HepG2 (cell line): ENCODE data around the gene CHPF. TPM values are rescaled to one million over a fixed set of nuclear protein-coding genes. Genes with fewer than 3 reads are reported as not detected.

Experiments used
- ATAC-seq: fragments of 200-7000 bp; cut with Tn5 transposase; 3 replicates; pipeline ENCODE4 v1.9.1; 2020; ENCODE audit warnings: mild to moderate bottlenecking, moderate library complexity
- BruUV-seq: library from RNA; stranded (reverse); fragments of 400-500 nt; replicated peaks from 2 replicates; lab custom pipeline; 2021; lab: Mats Ljungman, UMichigan
- CTCF ChIA-PET: fragments of 300-600 bp; formaldehyde crosslinking; extraction: SDS; loops from one replicate; lab custom pipeline; 2021; ENCODE audit warnings: low total read pairs, inconsistent platforms, low intra/inter-chr PET ratio; lab: Yijun Ruan, JAX
- POLR2A ChIA-PET: fragments of 350-600 bp; sonication (Branson Sonifier 250); formaldehyde crosslinking; loops from one replicate; lab custom pipeline; 2020; ENCODE audit warnings: antibody characterized with exemption, inconsistent platforms; lab: Yijun Ruan, JAX
- DNase-seq: peaks from one replicate; pipeline ENCODE4 v3.0.0-alpha.2; 2015; ENCODE audit warnings: low spot score
- FAIRE-seq: peaks from 3 replicates; lab custom pipeline; 2011; peaks lifted over from hg19 to GRCh38; lab: Jason Lieb, UNC
- H2AFZ ChIP-seq: one replicate; pipeline ENCODE4 v1.6.1; 2011; ENCODE audit warnings: low read length, inconsistent platforms
- H3K27ac ChIP-seq: fragments of 300-600 bp; 3 replicates; pipeline ENCODE4 v1.8.0; 2011; ENCODE audit warnings: mixed run types, mild to moderate bottlenecking, mixed read lengths, low read length, inconsistent platforms; ENCODE audit not compliant: insufficient read depth; ENCODE audit errors: extremely low read length
- H3K27me3 ChIP-seq, 2 experiments: fragments of 200-600 bp in 1 of 2; 2 replicates in 1 of 2; 3 replicates in 1 of 2; pipeline versions ENCODE4 v1.6.0 to v1.8.0; 2011; ENCODE audit warnings: low read length in 2 of 2, mild to moderate bottlenecking in 2 of 2, moderate library complexity in 2 of 2, inconsistent platforms in 1 of 2; ENCODE audit not compliant: insufficient read depth in 2 of 2, control insufficient read depth in 1 of 2
- H3K36me3 ChIP-seq, 2 experiments: fragments of 200-600 bp in 1 of 2; replicated peaks in 1 of 2; 2 replicates in 1 of 2; 3 replicates in 1 of 2; pipeline versions ENCODE4 v1.5.1 to v1.8.0; 2011; ENCODE audit warnings: low read length in 2 of 2, inconsistent platforms in 1 of 2; ENCODE audit not compliant: insufficient read depth in 2 of 2, control insufficient read depth in 1 of 2
- H3K4me1 ChIP-seq: 2 replicates; pipeline ENCODE4 v1.5.1; 2012; ENCODE audit warnings: low read length, inconsistent platforms; ENCODE audit not compliant: insufficient read depth
- H3K4me2 ChIP-seq: 2 replicates; pipeline ENCODE4 v1.6.0; 2011; ENCODE audit warnings: low read depth, low read length, inconsistent platforms
- H3K4me3 ChIP-seq, 3 experiments: fragments of 200-600 bp in 1 of 3; sonication (generic), shearing (Covaris generic) in 1 of 3; replicated peaks in 1 of 3; 2 replicates each; pipeline ENCODE4 v1.5.1; 2011 to 2016; ENCODE audit warnings: low read length in 3 of 3, inconsistent platforms in 2 of 3, low read depth in 2 of 3, mild to moderate bottlenecking in 2 of 3, control low read depth in 1 of 3, mixed read lengths in 1 of 3; ENCODE audit not compliant: insufficient read depth in 1 of 3
- H3K79me2 ChIP-seq: one replicate; pipeline ENCODE4 v1.6.1; 2011; ENCODE audit warnings: low read length, inconsistent platforms; ENCODE audit not compliant: insufficient read depth
- H3K9ac ChIP-seq: 2 replicates; pipeline ENCODE4 v1.6.0; 2011; ENCODE audit warnings: mild to moderate bottlenecking, low read depth, low read length, inconsistent platforms; ENCODE audit not compliant: insufficient read depth
- H3K9me3 ChIP-seq: 2 replicates; pipeline ENCODE4 v1.5.1; 2012; ENCODE audit warnings: mild to moderate bottlenecking, low read length
- H4K20me1 ChIP-seq: 2 replicates; pipeline ENCODE4 v1.6.0; 2011; ENCODE audit warnings: inconsistent platforms, mild to moderate bottlenecking, low read length, moderate library complexity; ENCODE audit not compliant: insufficient read depth
- DNMT1 ChIP-seq: sonication (generic); formaldehyde crosslinking; IDR thresholded peaks from 2 replicates; pipeline ENCODE4 v1.5.1; 2020; ENCODE audit warnings: mild to moderate bottlenecking, missing genetic modification reagents
- EZH2 ChIP-seq: conservative IDR thresholded peaks from 2 replicates; pipeline ENCODE4 v1.6.1; 2012; ENCODE audit warnings: mild to moderate bottlenecking, low read depth, low read length, moderate library complexity
- MAZ ChIP-seq, 2 experiments: sonication (generic) in 1 of 2; formaldehyde crosslinking in 1 of 2; IDR thresholded peaks; 2 replicates each; pipeline versions ENCODE4 v1.5.0 to v1.6.1; 2012 to 2020; ENCODE audit warnings: low read depth in 2 of 2, mild to moderate bottlenecking in 2 of 2, borderline replicate concordance in 1 of 2, improper control_type of control experiment in 1 of 2, low read length in 1 of 2, missing genetic modification reagents in 1 of 2, moderate library complexity in 1 of 2
- MEIS1 ChIP-seq: sonication (generic); formaldehyde crosslinking; IDR thresholded peaks from 2 replicates; pipeline ENCODE4 v1.9.0; 2021; ENCODE audit warnings: mild to moderate bottlenecking, missing genetic modification reagents, moderate library complexity, borderline replicate concordance
- SMC3 ChIP-seq: IDR thresholded peaks from 2 replicates; pipeline ENCODE4 v1.6.1; 2011; ENCODE audit warnings: low read length, improper control_type of control experiment
- SOX13 ChIP-seq, 3 experiments: fragments of 450-650 bp in 1 of 3; sonication (generic) in 1 of 3; formaldehyde crosslinking in 1 of 3; IDR thresholded peaks in 2 of 3; conservative IDR thresholded peaks in 1 of 3; 2 replicates each; pipeline versions ENCODE4 v1.5.0 to v1.6.1; 2016 to 2020; ENCODE audit warnings: antibody characterized with exemption in 1 of 3, mild to moderate bottlenecking in 1 of 3, missing compliant biosample characterization in 1 of 3, missing genetic modification reagents in 1 of 3, moderate library complexity in 1 of 3
- TRIM24 ChIP-seq: sonication (generic); formaldehyde crosslinking; IDR thresholded peaks from 2 replicates; pipeline ENCODE4 v1.8.0; 2022; ENCODE audit warnings: mild to moderate bottlenecking, missing genetic modification reagents
- ZFP90 ChIP-seq: sonication (generic); formaldehyde crosslinking; IDR thresholded peaks from 2 replicates; pipeline ENCODE4 v1.8.0; 2022; ENCODE audit warnings: missing genetic modification reagents, mild to moderate bottlenecking, inconsistent platforms, borderline replicate concordance
- ZNF282 ChIP-seq: fragments of 450-650 bp; IDR thresholded peaks from 2 replicates; pipeline ENCODE4 v1.6.1; 2018; ENCODE audit not compliant: partially characterized antibody
- ZNF574 ChIP-seq: sonication (generic); formaldehyde crosslinking; IDR thresholded peaks from 2 replicates; pipeline ENCODE4 v1.4.0; 2020; ENCODE audit warnings: missing genetic modification reagents
- ZNF609 ChIP-seq: sonication (generic); formaldehyde crosslinking; IDR thresholded peaks from 2 replicates; pipeline ENCODE4 v1.4.0; 2020; ENCODE audit warnings: mild to moderate bottlenecking, missing genetic modification reagents, borderline replicate concordance
- WGBS: methylation state at CpG from one replicate; pipeline ENCODE4 v1.1.6; 2017; ENCODE audit warnings: low lambda C conversion rate; 5-methylcytosine and 5-hydroxymethylcytosine counted together
- in situ Hi-C: cut with HindIII; loops from 2 replicates; pipeline ENCODE4 v1.10.0; 2017; ENCODE audit warnings: low pct_unique_long_range_greater_than_20kb; ENCODE audit not compliant: extremely low pct_ligation_motif_present
- intact Hi-C: fragments of 100-400 bp; cut with micrococcal nuclease; formaldehyde crosslinking; loops from one replicate; pipeline ENCODE4 v1.10.0; 2022; ENCODE audit not compliant: unreplicated experiment
- polyA plus RNA-seq, 8 experiments: library from polyadenylated mRNA; depleted of rRNA in 3 of 8; stranded (reverse) in 7 of 8; unstranded in 1 of 8; fragments of >200 nt; fragmentation: Illumina TruSeq in 4 of 8; extraction: Trizol in 4 of 8; gene quantifications; 2 replicates each; pipeline versions ENCODE4 v1.2.1 to v1.2.3, GENCODE V29; 2011 to 2016; ENCODE audit warnings: low read depth in 4 of 8, missing spikeins in 1 of 8, mixed read lengths in 1 of 8; ENCODE audit not compliant: insufficient read depth in 1 of 8
- total RNA-seq, 5 experiments: library from RNA; depleted of rRNA; stranded (reverse); fragments of >200 nt; fragmentation: Illumina TruSeq; extraction: Trizol; gene quantifications; 2 replicates each; pipeline ENCODE4 v1.2.3, GENCODE V29; 2016; ENCODE audit warnings: low read depth in 1 of 5

Gene CHPF
- total and polyA plus RNA-seq, 2 of the 13 experiments (the other 11 are each of a cell fraction or from before 2014, with no cell fraction given): 79.6 to 111 TPM

- peak; percentile 33 for DNase-seq
- in situ Hi-C loops (loop anchor here (10.0 kb wide), 1 partner anchor 46 kb away; no protein-coding TSS in a partner anchor), intact Hi-C loops (loop anchor here (2.0 kb wide), 1 partner anchor 44 kb away; no protein-coding TSS in a partner anchor)
- peaks cover 24 to 96% of the 10 kb centered on the region in 2 experiments for H3K27me3 ChIP-seq
- ChIA-PET CTCF (interaction anchor here (0.9 to 2.1 kb wide), 3 partner anchors 9 to 26 kb away, joined by 3 to 7 read pairs (median 5); a partner anchor contains a TSS), POLR2A (interaction anchor here (0.6 to 1.7 kb wide), 2 partner anchors 9 to 23 kb away, joined by 4 to 5 read pairs; partner anchors contain the start of gene GMPPA)
- FAIRE-seq: no peak
- H3K4me2 ChIP-seq: 0 out of 2 replicates have a peak overlapping the region, but pooled peaks have one; percentile 8
- no peaks in the 10 kb centered on the region for H4K20me1 ChIP-seq
- ATAC-seq: peak; percentile 81
- H3K9me3 ChIP-seq: no peaks in the 10 kb centered on the region
- BruUV-seq: no TSS peak
- H3K79me2 ChIP-seq: no peaks in the 10 kb centered on the region
- no peak overlapping the region for H3K4me3 ChIP-seq
- no peak overlapping the region for H2AFZ ChIP-seq
- peaks cover 29% of the 10 kb centered on the region; the same call in 1 of the 2 replicates for H3K4me1 ChIP-seq
- H3K9ac ChIP-seq: no peak overlapping the region
- no peaks in the 10 kb centered on the region for H3K36me3 ChIP-seq
- 2% methylated on average over 14 of the region's 14 CpGs for WGBS
- no peak overlapping the region for H3K27ac ChIP-seq
- TF ChIP-seq MEIS1 (CRISPR knock-in tag) (no peak), SMC3 (peak; percentile 52), ZNF609 (CRISPR knock-in tag) (0 out of 2 replicates have a peak, but pooled peaks have one; percentile 23), SOX13 (IDR thresholded peaks at IDR 0.05) (no peak), SOX13 (CRISPR knock-in tag; conservative IDR thresholded peaks at IDR 0.05 in 1 of 2, IDR thresholded peaks at IDR 0.05 in 1 of 2) (no peak), EZH2 (peak; percentile 91), DNMT1 (CRISPR knock-in tag) (no peak), ZFP90 (CRISPR knock-in tag) (no peak), MAZ (IDR thresholded peaks at IDR 0.05; ENCODE audit: borderline replicate concordance, low read depth, low read length) (peak; percentile 76; the same call in 1 of the 2 replicates), MAZ (CRISPR knock-in tag; IDR thresholded peaks at IDR 0.05; ENCODE audit: low read depth) (peak; percentile 72), ZNF574 (CRISPR knock-in tag) (0 out of 2 replicates have a peak, but pooled peaks have one; percentile 27), ZNF282 (no peak), TRIM24 (CRISPR knock-in tag) (no peak)
Observed at GRCh38 chr2:219521066-219521880, 22.3 kb downstream of the CHPF start.
